IMR-90 (cell line): ENCODE measurements around the gene CD96. TPM values are rescaled to one million over a fixed set of nuclear protein-coding genes. Genes with fewer than 3 reads are reported as not detected.

Source experiments
- ATAC-seq: fragments of 200-7000 bp; cut with Tn5 transposase; 2 replicates; pipeline ENCODE4 v1.9.1; 2020; ENCODE audit warnings: low read depth, mild to moderate bottlenecking, moderate library complexity
- BruUV-seq: library from RNA; stranded (reverse); fragments of 400-500 nt; replicated peaks from 2 replicates; lab custom pipeline; 2021; lab: Mats Ljungman, UMichigan
- CTCF ChIA-PET: fragments of 300-600 bp; formaldehyde crosslinking; extraction: SDS; loops from one replicate; lab custom pipeline; 2021; ENCODE audit warnings: antibody characterized with exemption; lab: Yijun Ruan, JAX
- POLR2A ChIA-PET: fragments of 300-600 bp; sonication (Branson Sonifier 250); formaldehyde crosslinking; loops from one replicate; lab custom pipeline; 2022; ENCODE audit warnings: antibody characterized with exemption; ENCODE audit not compliant: unreplicated experiment; lab: Charles Lee
- DNase-seq: peaks from one replicate; pipeline ENCODE4 v3.0.0; 2013
- H2AFZ ChIP-seq: replicated peaks from 2 replicates; pipeline ENCODE3; 2013; ENCODE audit warnings: low read length, mild to moderate bottlenecking; ENCODE audit not compliant: poor library complexity
- H2AK5ac ChIP-seq: 2 replicates; pipeline ENCODE4 v1.6.1; 2013; ENCODE audit warnings: low read depth, low read length, inconsistent platforms
- H2AK9ac ChIP-seq: replicated peaks from 2 replicates; pipeline ENCODE3; 2013; ENCODE audit warnings: mild to moderate bottlenecking, low read depth, low read length, moderate library complexity; ENCODE audit not compliant: poor library complexity
- H2BK120ac ChIP-seq: 2 replicates; pipeline ENCODE4 v1.6.1; 2013; ENCODE audit warnings: low read depth, low read length, inconsistent platforms
- H2BK15ac ChIP-seq: 3 replicates; pipeline ENCODE4 v1.6.1; 2013; ENCODE audit warnings: low read depth, low read length, inconsistent platforms
- H2BK20ac ChIP-seq: 2 replicates; pipeline ENCODE4 v1.6.1; 2013; ENCODE audit warnings: low read depth, mild to moderate bottlenecking, inconsistent platforms, low read length, moderate library complexity
- H2BK5ac ChIP-seq: 2 replicates; pipeline ENCODE4 v1.6.1; 2013; ENCODE audit warnings: mild to moderate bottlenecking, low read depth, low read length, inconsistent platforms; ENCODE audit not compliant: poor library complexity, severe bottlenecking
- H3K14ac ChIP-seq: replicated peaks from 2 replicates; pipeline ENCODE4 v1.6.1; 2013; ENCODE audit warnings: low read depth, low read length, inconsistent platforms
- H3K18ac ChIP-seq: 2 replicates; pipeline ENCODE4 v1.6.1; 2013; ENCODE audit warnings: low read depth, low read length, control low read depth
- H3K23ac ChIP-seq: 2 replicates; pipeline ENCODE4 v1.6.1; 2013; ENCODE audit warnings: low read depth, low read length, inconsistent platforms
- H3K27ac ChIP-seq: 2 replicates; pipeline ENCODE4 v1.5.1; 2013; ENCODE audit warnings: mild to moderate bottlenecking, control low read depth, low read length; ENCODE audit not compliant: insufficient read depth
- H3K27me3 ChIP-seq: 2 replicates; pipeline ENCODE4 v1.6.1; 2013; ENCODE audit warnings: low read length; ENCODE audit not compliant: control insufficient read depth, insufficient read depth
- H3K36me3 ChIP-seq: 2 replicates; pipeline ENCODE4 v1.6.1; 2013; ENCODE audit warnings: low read length, mixed read lengths; ENCODE audit not compliant: control insufficient read depth, insufficient read depth
- H3K4ac ChIP-seq: 2 replicates; pipeline ENCODE4 v1.6.1; 2013; ENCODE audit warnings: low read depth, low read length, inconsistent platforms
- H3K4me1 ChIP-seq: 2 replicates; pipeline ENCODE4 v1.6.1; 2013; ENCODE audit warnings: low read length, mixed read lengths; ENCODE audit not compliant: control insufficient read depth, insufficient read depth
- H3K4me2 ChIP-seq: 2 replicates; pipeline ENCODE4 v1.6.1; 2013; ENCODE audit warnings: low read depth, mild to moderate bottlenecking, control low read depth, low read length, moderate library complexity
- H3K4me3 ChIP-seq: 2 replicates; pipeline ENCODE4 v1.5.1; 2013; ENCODE audit warnings: low read depth, mild to moderate bottlenecking, control low read depth, low read length, moderate library complexity; ENCODE audit not compliant: insufficient read depth
- H3K56ac ChIP-seq: 2 replicates; pipeline ENCODE4 v1.6.1; 2013; ENCODE audit warnings: low read length, inconsistent platforms; ENCODE audit not compliant: insufficient read depth; ENCODE audit errors: extremely low read depth
- H3K79me1 ChIP-seq, 2 experiments: 2 replicates each; pipeline ENCODE4 v1.6.1; 2013; ENCODE audit warnings: low read length in 2 of 2, inconsistent platforms in 1 of 2, low read depth in 1 of 2
- H3K9ac ChIP-seq: 2 replicates; pipeline ENCODE4 v1.6.1; 2013; ENCODE audit warnings: low read depth, low read length, control low read depth
- H3K9me1 ChIP-seq: 2 replicates; pipeline ENCODE4 v1.6.1; 2013; ENCODE audit warnings: low read length, inconsistent platforms; ENCODE audit not compliant: insufficient read depth
- H3K9me3 ChIP-seq: 2 replicates; pipeline ENCODE4 v1.6.1; 2013; ENCODE audit warnings: low read length; ENCODE audit not compliant: control insufficient read depth, insufficient read depth
- H4K20me1 ChIP-seq: 2 replicates; pipeline ENCODE4 v1.6.1; 2013; ENCODE audit warnings: low read length, inconsistent platforms; ENCODE audit not compliant: insufficient read depth
- H4K5ac ChIP-seq: 2 replicates; pipeline ENCODE4 v1.6.1; 2013; ENCODE audit warnings: mild to moderate bottlenecking, low read depth, low read length, control low read depth
- H4K8ac ChIP-seq, 2 experiments: 2 replicates each; pipeline ENCODE4 v1.6.1; 2013; ENCODE audit warnings: low read depth in 2 of 2, low read length in 2 of 2, control low read depth in 1 of 2, inconsistent platforms in 1 of 2
- H4K91ac ChIP-seq: 2 replicates; pipeline ENCODE4 v1.6.1; 2013; ENCODE audit warnings: low read depth, low read length, inconsistent platforms; ENCODE audit not compliant: insufficient read depth
- BHLHE40 ChIP-seq: fragments of 150-350 bp; IDR thresholded peaks from 2 replicates; pipeline ENCODE4 v1.6.1; 2016; ENCODE audit warnings: mild to moderate bottlenecking, low read depth, low read length
- CEBPB ChIP-seq: IDR thresholded peaks from 2 replicates; pipeline ENCODE4 v1.6.1; 2012; ENCODE audit warnings: low read depth, low read length, improper control_type of control experiment
- MAFK ChIP-seq: IDR thresholded peaks from 2 replicates; pipeline ENCODE4 v1.6.1; 2012; ENCODE audit warnings: low read depth, low read length, improper control_type of control experiment
- MXI1 ChIP-seq: IDR thresholded peaks from 2 replicates; pipeline ENCODE4 v1.6.1; 2012; ENCODE audit warnings: low read depth, mild to moderate bottlenecking, low read length, moderate library complexity, borderline replicate concordance
- NFE2L2 ChIP-seq: fragments of 150-350 bp; IDR thresholded peaks from 2 replicates; pipeline ENCODE4 v1.6.1; 2016; ENCODE audit warnings: low read depth, mild to moderate bottlenecking, low read length
- SMC3 ChIP-seq: fragments of 150-350 bp; IDR thresholded peaks from 2 replicates; pipeline ENCODE4 v1.6.1; 2016; ENCODE audit warnings: low read depth, mild to moderate bottlenecking, antibody characterized with exemption, low read length, moderate library complexity
- whole genome bisulfite sequencing, 2 experiments: methylation state at CpG; one replicate each; pipeline versions ENCODE4 v1.1.5 to v1.1.7; 2013; ENCODE audit warnings: missing lambda C conversion rate in 2 of 2; ENCODE audit not compliant: insufficient read length in 1 of 2; ENCODE audit errors: extremely low coverage in 2 of 2; 5-methylcytosine and 5-hydroxymethylcytosine counted together
- dilution Hi-C: fragments of 300-500 bp; cut with HindIII; formaldehyde crosslinking; loops from one replicate; pipeline ENCODE4 v1.14.3; 2018; ENCODE audit warnings: low sequenced_read_pairs; ENCODE audit not compliant: unreplicated experiment
- in situ Hi-C: fragments of 300-500 bp; cut with MboI; formaldehyde crosslinking; loops from 3 replicates; pipeline ENCODE4 v1.14.3; 2019; ENCODE audit warnings: low sequenced_read_pairs, inconsistent platforms, mixed read lengths
- intact Hi-C: fragments of 100-400 bp; cut with micrococcal nuclease; formaldehyde crosslinking; loops from 2 replicates; pipeline ENCODE4 v1.10.0; 2022
- polyA plus RNA-seq, 3 experiments: library from polyadenylated mRNA; depleted of rRNA; stranded (reverse); fragments of >200 nt; gene quantifications; 2 replicates each; pipeline ENCODE4 v1.2.3, GENCODE V29; 2012; ENCODE audit warnings: low replicate concordance in 1 of 3
- total RNA-seq: library from RNA; depleted of rRNA; stranded (reverse); fragments of >200 nt; gene quantifications from 2 replicates; pipeline ENCODE4 v1.2.3, GENCODE V29; 2012
- TF ChIP-seq, protein P1 (sequence below): conservative IDR thresholded peaks from 2 replicates; pipeline ENCODE4 v1.5.1; 2012; ENCODE audit warnings: mild to moderate bottlenecking, low read depth, low read length, improper control_type of control experiment
- TF ChIP-seq, protein P2 (sequence below): fragments of 150-350 bp; IDR thresholded peaks from 2 replicates; pipeline ENCODE4 v1.6.1; 2016; ENCODE audit warnings: low read depth, mild to moderate bottlenecking, low read length, moderate library complexity, borderline replicate concordance

Gene CD96
- total and polyA plus RNA-seq, 2 of the 4 experiments (the other 2 are of a cell fraction): 0.05 to 0.18 TPM

DNA sequence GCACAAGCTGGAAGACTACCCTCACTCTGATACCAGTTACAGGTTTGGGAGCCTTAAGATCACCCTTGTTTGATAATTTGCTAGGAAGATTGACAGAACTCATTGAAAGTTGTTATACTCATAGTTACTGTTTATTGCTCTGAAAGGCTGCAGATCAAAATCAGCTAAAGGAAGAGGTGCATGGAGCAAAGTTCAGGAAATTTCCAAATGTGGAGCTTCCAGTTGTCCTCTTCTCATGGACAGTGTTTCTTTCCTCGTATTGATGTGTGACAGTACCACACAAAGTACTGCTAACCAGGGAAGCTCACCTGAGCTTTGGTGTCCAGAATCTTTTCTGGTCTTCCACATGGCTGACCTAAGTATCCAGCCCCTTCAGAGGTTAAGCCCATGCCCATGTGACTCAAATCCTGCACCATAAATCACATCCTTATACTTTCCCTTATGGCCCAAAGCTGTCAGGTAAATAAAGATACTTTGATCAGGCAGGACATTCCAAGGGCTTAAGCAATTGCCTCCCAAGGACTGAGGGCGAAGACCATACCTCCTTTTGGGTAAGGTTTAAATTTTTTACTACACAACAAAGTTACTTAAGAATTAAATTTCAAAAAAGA is 146.3 kb downstream of the CD96 start:
- no peak overlapping the region for H2BK120ac ChIP-seq
- DNase-seq (no peak), ATAC-seq (no peak)
- no peak overlapping the region for H3K56ac ChIP-seq
- no peaks in the 10 kb centered on the region for H4K20me1 ChIP-seq
- no CpG with 5 or more reads among the region's 2 CpGs for WGBS, 2 experiments
- no peak overlapping the region for H4K5ac ChIP-seq
- H2AK5ac ChIP-seq: no peak overlapping the region
- no peak overlapping the region for H3K9ac ChIP-seq
- H2AFZ ChIP-seq: no peak overlapping the region
- no peak overlapping the region for H2BK20ac ChIP-seq
- H3K4me1 ChIP-seq: no peaks in the 10 kb centered on the region; the same call in 1 of the 2 replicates
- no peak overlapping the region for H3K18ac ChIP-seq
- H3K4me2 ChIP-seq: no peak overlapping the region
- no peak overlapping the region for H4K91ac ChIP-seq
- peak overlapping the region; percentile 13; the same call in 1 of the 2 replicates for H3K4ac ChIP-seq
- POLR2A ChIA-PET: no interaction called here
- H3K36me3 ChIP-seq: no peaks in the 10 kb centered on the region
- no peak overlapping the region for H3K27ac ChIP-seq
- H3K9me1 ChIP-seq: 0 out of 2 replicates have a peak, but pooled peaks cover 4% of the 10 kb centered on the region
- intact Hi-C loops: no loop called here
- dilution Hi-C loops: no loop called here
- H4K8ac ChIP-seq: no peak overlapping the region
- H3K27me3 ChIP-seq: no peaks in the 10 kb centered on the region; the same call in 1 of the 2 replicates
- H3K14ac ChIP-seq: no peak overlapping the region
- H2BK15ac ChIP-seq: no peak overlapping the region
- TF ChIP-seq MAFK: no peak
- no peak for TF ChIP-seq CEBPB
- TF ChIP-seq SMC3: no peak
- no peak for TF ChIP-seq BHLHE40
- TF ChIP-seq, protein P1, sequence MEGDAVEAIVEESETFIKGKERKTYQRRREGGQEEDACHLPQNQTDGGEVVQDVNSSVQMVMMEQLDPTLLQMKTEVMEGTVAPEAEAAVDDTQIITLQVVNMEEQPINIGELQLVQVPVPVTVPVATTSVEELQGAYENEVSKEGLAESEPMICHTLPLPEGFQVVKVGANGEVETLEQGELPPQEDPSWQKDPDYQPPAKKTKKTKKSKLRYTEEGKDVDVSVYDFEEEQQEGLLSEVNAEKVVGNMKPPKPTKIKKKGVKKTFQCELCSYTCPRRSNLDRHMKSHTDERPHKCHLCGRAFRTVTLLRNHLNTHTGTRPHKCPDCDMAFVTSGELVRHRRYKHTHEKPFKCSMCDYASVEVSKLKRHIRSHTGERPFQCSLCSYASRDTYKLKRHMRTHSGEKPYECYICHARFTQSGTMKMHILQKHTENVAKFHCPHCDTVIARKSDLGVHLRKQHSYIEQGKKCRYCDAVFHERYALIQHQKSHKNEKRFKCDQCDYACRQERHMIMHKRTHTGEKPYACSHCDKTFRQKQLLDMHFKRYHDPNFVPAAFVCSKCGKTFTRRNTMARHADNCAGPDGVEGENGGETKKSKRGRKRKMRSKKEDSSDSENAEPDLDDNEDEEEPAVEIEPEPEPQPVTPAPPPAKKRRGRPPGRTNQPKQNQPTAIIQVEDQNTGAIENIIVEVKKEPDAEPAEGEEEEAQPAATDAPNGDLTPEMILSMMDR: no peak
- TF ChIP-seq MXI1: no peak
- TF ChIP-seq, protein P2, sequence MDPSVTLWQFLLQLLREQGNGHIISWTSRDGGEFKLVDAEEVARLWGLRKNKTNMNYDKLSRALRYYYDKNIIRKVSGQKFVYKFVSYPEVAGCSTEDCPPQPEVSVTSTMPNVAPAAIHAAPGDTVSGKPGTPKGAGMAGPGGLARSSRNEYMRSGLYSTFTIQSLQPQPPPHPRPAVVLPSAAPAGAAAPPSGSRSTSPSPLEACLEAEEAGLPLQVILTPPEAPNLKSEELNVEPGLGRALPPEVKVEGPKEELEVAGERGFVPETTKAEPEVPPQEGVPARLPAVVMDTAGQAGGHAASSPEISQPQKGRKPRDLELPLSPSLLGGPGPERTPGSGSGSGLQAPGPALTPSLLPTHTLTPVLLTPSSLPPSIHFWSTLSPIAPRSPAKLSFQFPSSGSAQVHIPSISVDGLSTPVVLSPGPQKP: no peak
- TF ChIP-seq NFE2L2: no peak
- CTCF ChIA-PET: no interaction called here
- H3K4me3 ChIP-seq: no peak overlapping the region
- no peaks in the 10 kb centered on the region for H3K9me3 ChIP-seq
- BruUV-seq: no TSS peak
- no peak overlapping the region for H2AK9ac ChIP-seq
- no peak overlapping the region for H3K23ac ChIP-seq
- no peak overlapping the region for H2BK5ac ChIP-seq
- H3K79me1 ChIP-seq: peaks cover 0 to 3% of the 10 kb centered on the region in 2 experiments; a peak in 1 of 4 replicates
- in situ Hi-C loops: no loop called here
